HG03460 (cell line): Measurements from ENCODE around the gene PAK1.

ENCODE experiments used
- ATAC-seq: cut with Tn5 transposase; IDR thresholded peaks from one replicate; pipeline ENCODE4 v1.9.1; 2021; ENCODE audit not compliant: unreplicated experiment

PAK1 gene

DNA sequence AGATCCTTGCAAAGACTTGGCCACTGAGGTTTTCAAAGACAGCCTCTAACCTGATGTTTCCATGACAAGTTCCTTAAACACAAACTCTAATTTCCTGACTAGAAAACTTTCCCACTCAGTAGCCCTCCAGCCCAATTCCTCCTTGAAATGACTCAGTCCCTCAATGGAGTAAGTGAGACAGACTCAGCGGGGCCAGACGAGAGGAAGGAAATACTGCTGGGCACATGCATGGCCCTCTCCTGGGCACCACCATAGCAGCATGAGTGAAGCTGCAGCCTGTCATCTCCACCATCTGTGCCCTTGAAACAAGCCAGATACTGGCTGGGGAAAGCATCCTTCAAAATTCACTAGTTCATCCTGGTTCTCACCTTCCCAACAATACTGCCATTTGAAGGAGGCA, 96.2 kb downstream of the PAK1 start:
- ATAC-seq: no peak

DNA sequence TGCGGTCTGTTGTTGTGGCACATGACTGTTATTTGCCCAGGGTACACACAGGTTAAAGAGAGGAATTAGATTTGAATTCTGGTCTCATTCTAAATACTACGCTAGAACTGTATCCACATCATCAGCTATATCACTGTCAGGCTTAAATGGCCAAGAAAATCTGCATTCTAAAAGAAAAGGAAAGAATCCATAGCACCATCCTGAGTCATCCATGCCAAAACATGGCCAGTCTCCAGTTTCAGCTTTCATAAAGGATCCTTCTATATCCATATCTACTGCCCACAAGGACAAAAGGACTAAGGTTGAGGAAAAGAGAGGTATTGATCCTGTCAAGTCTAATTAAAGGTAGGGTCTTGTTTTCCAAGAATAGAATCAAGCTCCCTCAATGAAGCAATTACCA, 98.8 kb downstream of the PAK1 start:
- ATAC-seq: no peak

DNA sequence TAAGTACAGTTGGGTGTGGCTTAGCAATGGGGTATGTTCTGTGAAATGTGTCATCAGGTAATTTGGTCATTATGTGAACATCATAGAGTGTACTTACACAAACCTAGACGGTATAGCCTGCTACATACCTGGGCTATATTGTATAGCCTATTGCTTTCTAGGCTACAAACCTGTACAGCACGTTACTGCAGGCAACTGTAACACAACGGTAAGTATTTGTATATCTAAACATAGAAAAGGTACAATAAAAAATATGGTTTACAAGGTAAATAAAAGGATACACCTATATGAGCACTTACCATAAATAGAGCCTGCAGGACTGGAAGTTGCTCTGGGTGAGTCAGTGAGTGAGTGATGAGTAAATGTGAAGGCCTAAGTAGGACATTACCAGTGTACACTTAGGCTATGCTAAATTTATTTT, 99.3 kb downstream of the PAK1 start:
- no peak for ATAC-seq

DNA sequence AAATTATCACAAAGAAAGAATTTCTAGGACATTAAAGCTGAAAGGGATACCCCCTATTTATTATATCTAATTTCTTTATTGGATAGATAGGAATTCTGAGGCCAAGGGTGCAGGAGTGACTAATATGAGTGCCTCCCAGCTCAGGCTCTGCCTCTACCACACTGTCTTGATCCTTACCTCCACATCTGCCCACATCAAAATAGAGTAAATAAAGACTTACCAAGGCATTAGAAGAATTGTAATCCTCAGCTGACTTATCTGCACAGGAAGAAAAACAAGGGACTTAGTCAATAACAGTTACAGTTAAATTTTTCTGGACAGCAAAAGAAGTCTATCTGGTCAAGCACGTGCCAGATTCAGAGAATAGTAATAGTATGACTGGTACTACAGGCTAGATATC, 99.8 kb downstream of the PAK1 start:
- no peak for ATAC-seq

DNA sequence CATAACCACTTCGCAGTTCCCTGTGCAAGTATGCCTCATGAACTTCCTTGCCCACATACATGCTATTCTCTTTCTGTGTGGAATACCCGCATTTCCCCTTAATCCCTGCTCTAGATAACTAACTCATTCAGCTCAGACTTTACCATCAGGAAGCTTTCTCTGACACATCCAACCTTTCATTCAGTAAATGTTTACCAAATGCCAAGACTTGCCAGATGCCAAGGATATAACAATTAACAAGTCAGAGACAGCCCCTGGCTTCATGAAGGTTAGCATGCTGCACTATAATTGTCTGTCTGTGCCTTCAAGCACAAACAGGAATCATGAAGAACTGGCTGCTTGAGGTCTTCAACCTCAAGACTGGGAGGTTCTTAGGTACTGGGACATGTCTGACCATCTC, 101.2 kb downstream of the PAK1 start:
- no peak for ATAC-seq

DNA sequence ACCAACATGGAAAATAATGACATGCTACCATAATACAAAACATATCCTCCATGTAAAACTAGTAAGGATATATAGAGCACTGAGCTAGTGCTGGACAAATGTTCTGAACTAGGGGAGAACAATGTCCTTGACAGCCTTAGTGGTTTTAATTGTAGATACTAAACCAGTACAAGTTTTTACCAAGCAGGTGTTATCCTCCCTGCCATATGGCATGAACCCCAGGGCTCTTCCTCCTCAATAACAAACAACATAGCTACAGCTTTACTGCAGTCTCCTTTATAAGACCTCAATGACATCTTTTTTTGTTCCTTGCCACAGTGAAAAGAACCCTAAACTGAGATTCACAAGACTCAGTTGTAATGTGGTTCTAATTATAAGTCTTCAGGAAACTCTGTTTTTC, 102.2 kb downstream of the PAK1 start:
- no peak for ATAC-seq

DNA sequence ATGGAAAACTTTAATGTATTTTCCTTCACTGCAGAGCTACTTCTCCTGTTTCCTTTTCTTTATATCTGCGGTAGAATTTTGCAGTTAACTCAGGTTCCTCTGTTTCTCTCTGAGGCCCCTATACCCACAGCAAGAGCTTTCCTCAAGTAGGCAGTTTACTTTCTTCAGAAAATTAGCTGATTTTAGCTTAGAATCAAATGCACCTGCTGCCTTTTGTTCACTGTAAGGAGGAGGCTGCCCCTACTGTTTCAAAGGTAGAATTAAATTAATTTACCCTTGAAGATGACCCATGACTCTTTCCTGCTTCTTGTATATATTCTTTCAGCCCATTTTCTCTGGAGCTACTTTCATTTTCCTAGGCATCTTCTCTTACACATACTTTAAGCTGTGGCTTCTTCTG, 103.7 kb downstream of the PAK1 start:
- no peak for ATAC-seq

DNA sequence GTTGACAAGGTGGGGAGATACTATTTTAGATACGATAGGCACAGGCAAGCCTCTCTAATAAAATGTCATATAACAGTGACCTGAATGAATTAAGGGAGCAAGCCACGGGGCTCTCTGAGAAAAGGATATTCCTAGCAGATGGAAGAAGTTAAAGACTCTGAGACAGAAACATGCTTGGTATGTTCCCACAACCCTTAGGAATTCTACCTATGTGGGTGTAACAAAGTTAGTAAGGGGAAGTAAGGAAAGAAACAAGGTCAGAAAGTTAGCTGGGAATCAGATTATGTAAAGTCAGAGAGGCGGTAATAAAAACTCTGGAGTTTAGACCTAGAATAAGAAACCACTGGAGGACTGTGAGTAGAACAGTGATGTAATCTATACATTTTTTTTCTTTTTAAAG, 112.7 kb downstream of the PAK1 start:
- no peak for ATAC-seq

DNA sequence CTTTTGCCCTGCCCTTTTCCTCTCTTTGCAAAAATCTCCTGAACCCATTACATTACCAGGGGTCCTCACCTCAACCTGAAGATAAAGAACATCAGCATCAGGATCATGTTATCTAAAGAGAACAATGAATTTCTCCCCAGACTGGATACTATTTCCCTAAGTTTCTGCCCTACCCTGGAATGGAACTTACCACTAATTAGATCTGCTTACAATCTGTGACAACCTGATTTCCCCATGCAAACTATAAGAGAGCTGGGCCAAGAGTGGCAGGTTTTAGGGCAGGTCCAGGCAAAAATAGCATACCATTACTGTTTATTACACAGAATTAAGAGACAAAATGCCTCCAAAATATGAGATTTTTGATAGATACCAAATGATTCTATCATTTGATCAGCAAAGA, 114.4 kb downstream of the PAK1 start:
- no peak for ATAC-seq

DNA sequence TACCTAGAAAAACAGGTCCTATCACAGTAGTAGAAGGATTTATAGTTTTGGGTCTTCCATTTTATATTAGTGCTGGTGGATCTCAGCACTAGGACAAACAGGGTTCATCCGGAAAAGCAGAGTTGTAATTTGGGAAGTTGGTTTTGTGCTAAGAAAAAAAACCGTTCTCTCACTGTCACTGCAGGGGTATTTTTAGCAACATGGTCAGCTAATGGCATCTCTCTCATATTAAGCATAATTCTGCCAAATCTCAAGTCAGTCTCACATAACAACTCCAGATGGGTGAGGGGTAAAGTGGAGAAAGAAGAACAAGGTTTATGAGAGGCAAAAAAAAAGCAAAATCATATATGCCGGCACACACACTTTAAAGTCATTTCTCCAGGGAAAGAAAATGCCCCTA, 120.8 kb downstream of the PAK1 start:
- no peak for ATAC-seq

DNA sequence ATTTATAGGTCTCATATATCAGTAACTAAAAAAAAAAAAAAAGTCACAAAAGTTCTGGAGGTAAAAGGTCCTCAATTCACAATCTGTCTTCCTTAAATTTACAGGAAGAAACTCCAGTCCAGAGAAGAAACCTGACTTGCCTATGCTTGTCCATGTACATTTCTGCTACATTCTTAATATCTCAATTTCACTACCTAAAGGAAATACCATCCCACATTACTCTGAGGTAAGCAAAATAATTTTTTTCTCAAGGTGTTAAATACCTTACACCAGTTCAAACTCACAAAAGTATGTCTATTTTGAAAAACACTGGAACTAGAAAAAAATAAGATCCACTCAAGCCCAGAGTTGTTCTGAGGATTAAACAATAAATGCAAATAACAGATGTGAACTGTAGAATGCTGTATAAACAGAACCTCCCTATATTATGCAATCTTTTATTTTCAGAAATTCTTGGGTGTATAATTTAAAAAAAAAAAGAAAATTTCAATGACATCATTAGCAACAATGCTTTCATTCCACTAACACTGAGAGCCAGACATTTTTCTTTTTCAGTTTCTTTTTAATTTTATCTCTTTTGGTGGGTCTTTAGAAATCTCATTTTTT, 122.5 kb downstream of the PAK1 start:
- no peak for ATAC-seq

DNA sequence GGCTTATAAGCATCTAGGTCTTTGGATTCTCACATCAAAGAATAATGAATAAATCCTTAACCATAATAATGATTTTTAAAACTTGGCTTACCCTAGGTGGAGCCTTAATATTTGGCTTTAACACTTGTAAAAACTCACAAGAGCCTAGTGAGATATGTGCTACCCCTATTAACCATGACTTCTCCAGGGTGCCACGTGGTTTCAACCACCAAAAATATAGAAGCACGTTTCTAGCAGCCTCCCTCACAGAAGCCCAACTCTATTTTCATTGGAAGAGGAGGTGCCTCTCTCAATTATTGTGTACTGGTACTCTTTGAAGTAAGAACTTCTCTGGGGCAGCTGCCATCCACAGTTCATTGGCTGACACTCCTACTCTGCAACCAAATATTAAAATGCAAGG, 125.9 kb downstream of the PAK1 start:
- no peak for ATAC-seq

DNA sequence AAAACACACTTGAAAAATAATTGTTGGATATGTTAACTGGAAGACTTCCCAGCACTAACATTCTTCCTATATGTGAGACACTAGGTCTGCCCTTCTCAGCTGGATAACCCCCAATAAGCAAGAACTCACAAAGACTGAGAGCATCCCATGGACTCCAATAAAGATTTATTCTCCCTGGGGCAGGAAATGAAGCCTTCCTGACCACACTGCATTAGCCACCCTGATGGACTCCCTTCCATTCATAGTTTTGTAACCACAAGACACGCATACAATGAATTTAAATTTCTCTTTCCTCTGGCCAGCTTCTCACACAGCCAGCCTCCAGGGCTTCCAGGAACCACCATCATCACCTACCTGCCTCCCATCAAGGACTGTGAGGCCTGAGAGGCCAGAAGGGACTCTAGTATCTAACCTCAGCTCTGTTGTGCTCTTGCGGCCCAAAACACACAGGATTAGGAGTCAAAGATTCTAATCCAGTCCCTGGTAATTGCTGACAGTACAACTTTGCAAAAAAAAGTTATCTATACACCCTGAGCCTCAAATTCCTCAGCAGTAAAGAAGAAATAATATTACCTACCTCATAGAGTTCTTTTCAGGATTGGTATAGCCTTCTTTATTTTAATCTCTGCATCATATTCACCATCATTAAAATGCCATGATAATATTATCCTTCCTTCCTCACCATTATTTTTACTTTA, 126.8 kb downstream of the PAK1 start:
- ATAC-seq: no peak

DNA sequence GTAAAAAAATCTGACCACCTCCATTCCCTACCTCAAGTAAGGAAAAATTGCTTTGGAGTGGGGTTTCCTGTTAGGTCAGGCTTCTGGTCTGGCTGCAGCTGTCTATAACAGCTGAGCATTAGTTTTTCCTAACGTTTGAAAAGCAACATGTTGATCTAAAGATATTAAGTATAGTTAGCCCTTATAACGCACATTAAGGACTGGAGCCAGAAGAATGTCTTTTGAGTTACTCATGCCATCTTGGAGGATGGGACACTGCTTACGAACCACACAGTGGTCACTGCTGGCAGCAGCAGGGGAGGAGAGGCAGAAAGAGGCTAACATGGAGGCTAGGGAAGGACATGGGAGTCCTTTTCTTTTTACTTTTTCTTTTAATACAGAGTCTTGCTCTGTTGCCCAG, 128.3 kb downstream of the PAK1 start:
- no peak for ATAC-seq

DNA sequence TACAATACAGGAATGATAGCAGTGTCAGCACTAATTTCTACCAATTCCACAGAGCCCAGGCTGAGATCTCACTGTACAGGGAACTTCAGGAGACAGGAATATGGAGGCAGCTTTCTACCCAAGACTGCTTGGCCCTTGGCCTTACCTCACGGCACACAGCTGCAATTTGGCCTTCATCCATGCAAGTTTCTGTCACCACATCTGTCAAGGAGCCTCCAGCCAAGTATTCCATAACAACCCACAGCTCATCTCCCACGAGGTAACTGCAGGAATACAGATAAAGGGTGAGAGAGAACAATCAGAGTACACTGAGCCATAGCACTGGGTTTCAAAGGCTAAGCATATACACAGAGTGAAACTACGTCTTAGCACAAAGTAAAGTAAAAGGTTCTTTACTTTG, 133.4 kb downstream of the PAK1 start:
- no peak for ATAC-seq

DNA sequence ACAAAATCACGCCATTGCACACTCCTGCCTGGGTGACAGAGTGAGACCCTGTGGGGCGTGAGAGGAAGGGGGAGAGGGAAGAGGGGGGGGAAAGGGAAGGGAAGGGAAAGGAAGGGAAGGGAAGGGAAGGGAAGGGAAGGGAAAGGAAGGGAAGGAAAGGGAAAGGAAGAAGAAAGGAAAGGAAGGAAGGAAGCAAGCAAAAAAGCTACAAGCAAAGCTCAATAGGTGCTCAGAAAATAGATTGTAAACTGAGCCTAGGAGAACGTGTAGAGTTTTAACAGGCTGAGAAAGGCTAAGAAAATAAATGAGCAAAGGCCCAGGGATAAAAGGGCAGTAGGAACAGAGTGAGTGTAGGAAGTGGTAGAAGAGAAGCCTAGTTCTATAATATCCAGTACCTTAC, 141.6 kb downstream of the PAK1 start:
- no peak for ATAC-seq

DNA sequence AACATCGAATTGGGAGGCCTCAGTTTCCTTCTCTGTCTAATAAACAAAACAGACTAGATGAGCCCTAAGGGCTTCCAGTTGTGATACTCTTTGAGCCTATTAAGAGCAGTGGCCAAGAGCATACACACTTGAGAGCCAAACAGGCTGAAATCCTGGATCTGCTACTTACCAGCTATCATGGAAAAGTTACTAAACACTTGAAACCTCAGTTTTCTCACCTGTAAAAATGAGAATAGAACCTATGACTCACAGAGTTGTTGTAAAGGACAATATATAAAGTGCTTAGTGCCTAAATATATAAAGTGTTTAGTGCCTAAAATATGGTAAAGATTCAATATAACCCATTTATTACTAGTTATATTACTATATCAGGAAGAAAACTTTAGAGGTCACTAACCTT, 148.7 kb downstream of the PAK1 start:
- ATAC-seq: no peak

DNA sequence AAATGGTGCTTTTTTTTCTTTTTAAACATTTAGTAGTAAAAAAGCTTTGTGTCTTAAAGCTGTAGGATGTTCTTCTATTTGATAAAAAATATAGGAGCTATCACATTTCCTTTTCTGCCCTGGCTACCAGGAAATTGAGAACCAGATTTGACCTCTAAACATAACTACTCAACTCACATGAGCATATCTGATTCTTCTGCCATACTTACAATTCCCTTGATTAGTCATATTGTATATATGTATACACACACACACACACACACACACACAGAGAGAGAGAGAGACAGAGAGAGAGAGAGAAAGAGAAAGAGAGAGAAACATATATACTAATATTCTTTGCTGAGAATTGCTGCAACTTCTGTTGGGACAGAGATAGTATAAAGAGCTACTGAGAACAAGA, 149.4 kb downstream of the PAK1 start:
- ATAC-seq: no peak

DNA sequence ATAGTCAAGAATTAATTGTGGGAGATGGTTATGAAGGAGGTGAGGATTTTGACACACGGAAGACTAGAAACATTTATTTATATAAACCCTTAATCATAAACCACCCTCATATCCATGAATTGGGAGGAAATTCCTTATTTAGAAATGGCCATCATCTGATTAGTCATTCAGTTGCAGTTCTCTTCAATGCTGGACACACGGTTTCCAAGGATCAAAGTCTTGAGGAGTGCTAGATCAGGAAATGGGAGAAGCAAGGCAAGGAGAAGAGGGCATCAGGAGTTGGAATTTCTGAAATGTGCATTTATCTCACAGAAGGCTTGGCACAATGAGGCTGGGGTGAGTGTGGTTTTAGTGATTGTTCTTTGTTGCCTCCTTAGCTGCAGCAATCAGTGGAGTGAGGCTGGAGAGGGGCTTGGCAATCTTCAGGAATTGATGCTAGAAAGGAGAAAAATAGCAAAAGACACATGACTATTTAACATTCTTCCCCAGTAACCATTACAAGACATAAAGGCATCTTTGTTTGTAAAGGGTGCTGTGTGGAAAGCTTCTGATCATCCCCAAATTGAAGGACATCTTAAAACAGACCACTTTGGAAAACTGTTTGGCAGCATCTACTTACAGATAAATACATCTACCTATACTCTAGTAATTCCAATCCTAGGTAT, 150.8 kb downstream of the PAK1 start:
- no peak for ATAC-seq

DNA sequence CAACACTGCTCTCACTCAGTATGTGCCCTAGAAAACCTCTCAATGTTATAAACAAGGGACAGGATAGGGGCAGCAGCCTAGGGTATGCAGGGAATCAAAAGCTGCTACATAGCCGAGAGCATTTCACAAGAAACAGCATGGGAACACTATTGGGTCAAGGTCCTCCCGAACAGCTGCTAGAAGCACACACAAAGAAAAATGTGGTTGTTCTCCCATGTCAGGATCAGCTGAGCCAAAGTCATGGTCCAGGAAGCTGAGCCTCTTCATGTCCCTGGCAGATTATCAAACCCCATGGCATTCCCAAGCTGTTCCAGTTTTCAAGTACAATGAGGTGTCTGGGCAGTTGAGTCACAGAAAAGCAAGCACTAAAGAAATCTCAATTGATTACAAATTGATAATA, 151.4 kb downstream of the PAK1 start:
- no peak for ATAC-seq

DNA sequence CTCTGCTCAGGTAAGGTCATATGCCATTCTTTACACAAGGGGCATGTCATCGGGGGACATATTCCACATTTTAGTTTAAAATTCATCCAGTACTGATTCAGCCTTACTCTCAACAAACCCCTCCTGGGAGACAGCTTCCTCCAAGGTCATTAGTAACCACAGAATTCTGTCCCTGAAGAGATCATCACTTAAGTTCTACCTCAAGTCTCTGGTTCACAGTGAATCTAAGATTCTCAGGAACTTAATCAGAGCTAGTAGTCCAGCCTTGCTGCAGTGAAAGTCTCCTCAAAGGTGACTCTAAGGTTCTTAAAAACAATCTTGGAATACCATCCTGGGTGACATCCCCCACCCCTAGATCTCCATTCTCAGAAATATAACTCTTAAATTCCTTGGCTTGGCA, 153.5 kb downstream of the PAK1 start:
- ATAC-seq: no peak

DNA sequence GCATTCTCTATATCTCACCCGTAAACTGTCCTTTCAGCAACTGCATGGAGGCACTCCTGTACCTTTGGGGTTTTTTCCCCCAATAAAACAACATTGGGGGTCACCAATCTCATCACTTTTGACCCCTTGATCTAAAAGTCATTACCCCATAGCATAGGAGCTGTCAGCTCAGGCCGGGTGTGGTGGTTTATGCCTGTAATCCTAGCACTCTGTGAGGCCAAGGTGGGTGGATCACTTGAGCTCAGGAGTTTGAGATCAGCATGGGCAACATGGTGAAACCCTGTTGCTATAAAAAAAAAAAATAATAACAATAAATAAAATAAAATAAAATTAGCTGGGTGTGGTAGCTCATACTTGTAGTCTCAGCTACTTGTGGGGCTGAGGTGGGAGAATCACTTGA, 155.3 kb downstream of the PAK1 start:
- no peak for ATAC-seq
